Measurements from ENCODE around the gene NAP1L3.

NAP1L3 gene

GRCh38 chrX:93673056-93673868, at the start of gene NAP1L3:
NAP1L3 (minus strand) TSS chrX:93673578; CDS start chrX:93673304, 274 bp downstream.
- peak; percentile 84 for DNase-seq

DNA sequence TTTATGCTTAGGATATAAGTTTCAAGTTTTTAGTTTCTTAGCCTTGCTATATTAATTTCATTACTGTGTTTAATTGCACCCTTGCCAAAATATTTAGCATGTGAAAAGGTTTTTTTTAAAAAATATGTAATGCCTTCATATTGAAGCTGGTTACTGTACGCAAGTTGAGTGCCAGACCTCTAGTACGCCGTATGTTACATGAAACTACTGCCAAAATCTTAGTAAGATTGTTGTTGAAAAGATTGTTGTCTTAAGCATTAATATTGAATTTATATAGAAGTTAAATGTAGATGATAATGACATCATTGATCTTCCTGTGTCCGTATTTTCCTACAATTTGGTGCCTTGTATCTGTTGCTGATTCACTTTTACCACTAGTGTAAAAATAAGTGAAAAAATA, 37.7 kb upstream of the NAP1L3 start:
- no peak for DNase-seq

DNA sequence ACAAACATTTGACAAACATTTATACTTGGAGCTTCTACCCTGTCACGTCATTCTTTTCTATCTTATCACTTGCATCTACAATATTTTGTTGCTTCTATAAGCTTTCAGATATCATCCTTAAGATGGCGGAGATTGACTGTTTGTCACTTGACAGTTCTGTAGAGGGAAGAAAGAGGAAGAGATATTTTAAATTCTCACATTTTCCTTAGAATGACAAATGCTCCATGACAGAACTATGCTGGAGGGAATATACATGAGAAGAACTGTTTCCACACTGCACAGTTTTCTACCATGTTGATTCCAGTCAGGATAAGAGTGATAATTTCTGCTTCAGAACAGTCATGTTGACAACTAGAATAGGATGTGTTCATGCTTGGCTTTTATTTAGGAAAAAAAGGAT, 30.3 kb upstream of the NAP1L3 start:
- no peak for DNase-seq

GRCh38 chrX:93695981-93696380, 22.6 kb upstream of the NAP1L3 start:
- DNase-seq = no peak

GRCh38 chrX:93673869-93674271, 492 bp upstream of the NAP1L3 start, which contains the start of gene FAM133A:
FAM133A (plus strand) TSS chrX:93674206; CDS start chrX:93709420, 35,214 bp downstream.
- DNase-seq = no peak

DNA sequence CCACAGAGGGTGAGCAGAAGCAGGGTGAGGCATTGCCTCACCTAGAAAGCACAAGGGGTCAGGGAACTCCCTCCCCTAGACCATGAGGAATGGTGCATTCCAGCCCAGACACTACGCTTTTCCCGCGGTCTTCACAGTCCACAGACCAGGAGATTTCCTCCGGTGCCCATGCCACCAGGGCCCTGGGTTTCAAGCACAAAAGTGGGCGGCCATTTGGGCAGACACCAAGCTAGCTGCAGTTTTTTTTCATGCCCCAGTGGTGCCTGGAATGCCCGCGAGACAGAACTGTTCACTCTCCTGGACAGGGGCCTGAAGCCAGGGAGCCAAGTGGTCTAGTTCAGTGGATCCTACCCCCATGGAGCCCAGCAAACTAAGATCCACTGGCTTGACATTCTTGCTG, 12.8 kb downstream of the NAP1L3 start:
- DNase-seq = no peak

DNA sequence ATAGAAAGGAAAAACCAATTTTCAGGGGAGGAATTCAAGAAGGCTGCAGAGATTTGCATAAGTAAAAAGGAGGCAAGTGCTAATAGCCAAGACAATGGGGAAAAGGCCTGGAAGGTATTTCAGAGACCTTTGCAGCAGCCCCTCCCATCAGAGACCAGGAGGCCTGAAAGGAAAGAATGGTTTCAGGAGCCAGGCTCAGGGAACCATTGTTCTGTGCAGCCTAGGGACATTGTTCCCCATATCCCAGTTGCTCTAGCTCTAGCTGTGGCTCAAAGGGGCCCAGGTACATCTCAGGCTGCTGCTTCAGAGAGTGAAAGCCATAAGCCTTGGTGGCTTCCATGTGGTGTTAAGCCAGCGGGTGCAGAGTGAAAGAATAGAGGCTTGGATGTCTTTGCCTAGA, 24.0 kb downstream of the NAP1L3 start:
- DNase-seq = no peak

DNA sequence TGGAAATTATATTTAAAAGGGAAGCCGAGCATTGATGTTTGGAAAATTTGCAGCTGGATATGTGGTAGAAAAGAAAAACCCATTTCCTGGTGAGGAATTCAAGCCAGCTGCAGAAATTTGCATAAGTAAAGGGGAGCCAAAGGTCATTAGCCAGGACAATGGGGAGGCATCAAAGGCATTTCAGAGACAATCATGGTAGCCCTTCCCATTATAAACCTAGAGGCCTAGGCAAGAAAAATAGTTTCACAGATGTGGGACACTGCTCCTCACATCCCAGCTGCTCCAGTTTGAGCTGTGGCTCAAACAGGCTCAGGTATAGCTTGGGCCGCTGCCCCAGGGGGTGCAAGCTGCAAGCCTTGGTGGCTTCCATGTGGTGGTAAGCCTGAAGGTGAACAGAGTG, 35.8 kb downstream of the NAP1L3 start:
- DNase-seq = no peak

Data from activated effector memory CD4-positive, alpha-beta T cell treated with anti-CD3 and anti-CD28 coated beads, Interleukin-2, amount 50 U/mL, for 16 hours (primary cell).